ENCODE data around the gene TRMT2A. TPM values are rescaled to one million over a fixed set of nuclear protein-coding genes. Genes with fewer than 3 reads are reported as not detected.

The TRMT2A gene
- total RNA-seq, 1 experiment from 2014 or later = 66.7 TPM

GRCh38 chr22:20106849-20107237, 10.2 kb downstream of the TRMT2A start:
- BruUV-seq (replicated peaks) = no TSS peak
- ChIA-PET CTCF (interaction anchor here (0.6 kb wide), 1 partner anchor 795 kb away, joined by 7 read pairs; no protein-coding TSS in a partner anchor), POLR2A (no interaction called here)
- no peaks in the 10 kb centered on the region for H3K4me1 ChIP-seq (ENCODE audit: control insufficient read depth, insufficient read depth, low read length)
- H3K36me3 ChIP-seq (ENCODE audit: control insufficient read depth, insufficient read depth, low read length) = peaks cover 3% of the 10 kb centered on the region
- TF ChIP-seq TCF7L2 (IDR thresholded peaks at IDR 0.05; ENCODE audit: low read depth, low read length) (no peak), REST (IDR thresholded peaks at IDR 0.05; ENCODE audit: insufficient read depth in 1 of 2, low read depth in 2 of 2, low read length in 1 of 2) (no peak), SIN3A (IDR thresholded peaks at IDR 0.05; ENCODE audit: borderline replicate concordance, insufficient read depth, low read depth, low read length) (no peak), POLR2AphosphoS5 (IDR thresholded peaks at IDR 0.05; ENCODE audit: low read depth, low read length) (no peak), CTCF (IDR thresholded peaks at IDR 0.05) (no peak)
- no peak overlapping the region for H3K27ac ChIP-seq (ENCODE audit: low read length)
- intact Hi-C loops (cut with micrococcal nuclease; ENCODE audit: unreplicated experiment) = no loop called here
- DNase-seq (ENCODE audit: low read depth, low spot score) (no peak), ATAC-seq (no peak)
- no peak overlapping the region for H3K4me3 ChIP-seq (ENCODE audit: low read depth in 2 of 2, low read length in 2 of 2)
- H3K27me3 ChIP-seq (ENCODE audit: control insufficient read depth, insufficient read depth, low read length) = no peaks in the 10 kb centered on the region
- no peaks in the 10 kb centered on the region for H3K9me3 ChIP-seq (ENCODE audit: control insufficient read depth, insufficient read depth, low read depth, low read length)
- in situ Hi-C loops (cut with HindIII; ENCODE audit: low pct_unique_long_range_greater_than_20kb, low sequenced_read_pairs) = no loop called here

GRCh38 chr22:20106205-20106848, 10.7 kb downstream of the TRMT2A start:
- no peak overlapping the region for H3K27ac ChIP-seq (ENCODE audit: low read length)
- in situ Hi-C loops (cut with HindIII; ENCODE audit: low pct_unique_long_range_greater_than_20kb, low sequenced_read_pairs) = no loop called here
- no peak overlapping the region for H3K4me3 ChIP-seq (ENCODE audit: low read depth in 2 of 2, low read length in 2 of 2)
- H3K4me1 ChIP-seq (ENCODE audit: control insufficient read depth, insufficient read depth, low read length) = no peaks in the 10 kb centered on the region
- intact Hi-C loops (cut with micrococcal nuclease; ENCODE audit: unreplicated experiment) = no loop called here
- CTCF ChIA-PET = no interaction called here
- H3K27me3 ChIP-seq (ENCODE audit: control insufficient read depth, insufficient read depth, low read length) = no peaks in the 10 kb centered on the region
- BruUV-seq (replicated peaks) = no TSS peak
- no peak for TF ChIP-seq TCF7L2 (IDR thresholded peaks at IDR 0.05; ENCODE audit: low read depth, low read length)
- no peak for TF ChIP-seq REST (IDR thresholded peaks at IDR 0.05; ENCODE audit: insufficient read depth in 1 of 2, low read depth in 2 of 2, low read length in 1 of 2)
- no peak for TF ChIP-seq POLR2AphosphoS5 (IDR thresholded peaks at IDR 0.05; ENCODE audit: low read depth, low read length)
- no peak for TF ChIP-seq CTCF (IDR thresholded peaks at IDR 0.05)
- TF ChIP-seq SIN3A (IDR thresholded peaks at IDR 0.05; ENCODE audit: borderline replicate concordance, insufficient read depth, low read depth, low read length) = no peak
- no peaks in the 10 kb centered on the region for H3K9me3 ChIP-seq (ENCODE audit: control insufficient read depth, insufficient read depth, low read depth, low read length)
- POLR2A ChIA-PET = no interaction called here
- H3K36me3 ChIP-seq (ENCODE audit: control insufficient read depth, insufficient read depth, low read length) = peaks cover 3% of the 10 kb centered on the region
- ATAC-seq = no peak
- no peak for DNase-seq (ENCODE audit: low read depth, low spot score)

Data from Panc1 (cell line).